NB4 (cell line): Measurements from ENCODE around the gene MYL3.
"Not testable (repeated sequence)": the region's sequence is repeated elsewhere in the genome, so short reads cannot be mapped to it uniquely, and the experiment has no call there.

Experiments
- DNase-seq: peaks from one replicate; pipeline ENCODE4 v3.0.0; 2010; ENCODE audit warnings: low read depth
- H3K4me3 ChIP-seq: one replicate; pipeline ENCODE4 v1.5.1; 2011; ENCODE audit warnings: mild to moderate bottlenecking, low read depth, low read length, moderate library complexity
- CTCF ChIP-seq: IDR thresholded peaks from one replicate; pipeline ENCODE4 v1.5.1; 2012; ENCODE audit warnings: low read depth, low read length
- MAX ChIP-seq: IDR thresholded peaks from 2 replicates; pipeline ENCODE4 v1.6.1; 2011; ENCODE audit warnings: low read depth, low read length
- MYC ChIP-seq: IDR thresholded peaks from 2 replicates; pipeline ENCODE4 v1.6.1; 2011; ENCODE audit warnings: low read depth, low read length
- POLR2A ChIP-seq: IDR thresholded peaks from 2 replicates; pipeline ENCODE4 v1.6.1; 2011; ENCODE audit warnings: mild to moderate bottlenecking; ENCODE audit not compliant: insufficient read length; ENCODE audit errors: extremely low read depth

The MYL3 gene

GRCh38 chr3:46831316-46831715, 31.9 kb downstream of the MYL3 start:
- H3K4me3 ChIP-seq: no peak overlapping the region
- no peak for DNase-seq
- TF ChIP-seq POLR2A (no peak), CTCF (no peak), MYC (no peak)

GRCh38 chr3:46830801-46831200, 32.4 kb downstream of the MYL3 start:
- H3K4me3 ChIP-seq: no peak overlapping the region
- no peak for DNase-seq
- TF ChIP-seq POLR2A (no peak), MYC (no peak), MAX (no peak), CTCF (no peak)

GRCh38 chr3:46829699-46830208, 33.5 kb downstream of the MYL3 start:
- no peak for DNase-seq
- TF ChIP-seq CTCF (no peak), POLR2A (no peak), MYC (no peak), MAX (no peak)
- no peak overlapping the region for H3K4me3 ChIP-seq

- no peak for DNase-seq
- no peak for TF ChIP-seq MAX
- TF ChIP-seq CTCF: no peak
- no peak for TF ChIP-seq MYC
- TF ChIP-seq POLR2A: no peak
These were observed 37.8 kb downstream of the MYL3 start for GRCh38 chr3:46825450-46825849.

GRCh38 chr3:46824211-46824970, 38.9 kb downstream of the MYL3 start:
- no peak overlapping the region for H3K4me3 ChIP-seq
- no peak for DNase-seq
- TF ChIP-seq POLR2A (no peak), MYC (no peak), CTCF (no peak), MAX (no peak)

More at GRCh38 chr3:46825450-46825849, 37.8 kb downstream of the MYL3 start:
- H3K4me3 ChIP-seq: no peak overlapping the region

GRCh38 chr3:46823314-46823713, 39.9 kb downstream of the MYL3 start:
- H3K4me3 ChIP-seq, DNase-seq: not testable (repeated sequence)
